ENCODE measurements around the gene HES4. TPM values are rescaled to one million over a fixed set of nuclear protein-coding genes. Genes with fewer than 3 reads are reported as not detected.

The HES4 gene, protein sequence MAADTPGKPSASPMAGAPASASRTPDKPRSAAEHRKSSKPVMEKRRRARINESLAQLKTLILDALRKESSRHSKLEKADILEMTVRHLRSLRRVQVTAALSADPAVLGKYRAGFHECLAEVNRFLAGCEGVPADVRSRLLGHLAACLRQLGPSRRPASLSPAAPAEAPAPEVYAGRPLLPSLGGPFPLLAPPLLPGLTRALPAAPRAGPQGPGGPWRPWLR
- total RNA-seq: 0.43 and 1.1 TPM in 2 replicates

GRCh38 chr1:999725-1000356 is at the start of gene HES4:
Gene HES4, minus strand, starts transcription at chr1:1000097. Its CDS starts 124 bp downstream, at chr1:999973.

DNA sequence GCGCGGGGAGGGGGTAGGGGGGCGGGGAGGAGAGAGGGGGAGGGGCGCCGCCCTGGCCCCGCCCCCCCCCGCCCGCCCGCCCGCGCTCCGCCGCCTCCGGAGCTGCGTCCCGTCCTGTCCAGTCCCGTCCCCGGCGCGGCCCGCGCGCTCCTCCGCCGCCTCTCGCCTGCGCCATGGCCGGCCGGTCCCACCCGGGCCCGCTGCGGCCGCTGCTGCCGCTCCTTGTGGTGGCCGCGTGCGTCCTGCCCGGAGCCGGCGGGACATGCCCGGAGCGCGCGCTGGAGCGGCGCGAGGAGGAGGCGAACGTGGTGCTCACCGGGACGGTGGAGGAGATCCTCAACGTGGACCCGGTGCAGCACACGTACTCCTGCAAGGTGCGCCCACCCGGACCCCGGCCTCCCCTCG is 20.1 kb upstream of the HES4 start, which contains the start of gene AGRN:
Gene AGRN, plus strand, starts transcription at position 121 of the 405 bp plus-strand sequence. Its CDS starts 53 bp downstream, at position 174.

DNA sequence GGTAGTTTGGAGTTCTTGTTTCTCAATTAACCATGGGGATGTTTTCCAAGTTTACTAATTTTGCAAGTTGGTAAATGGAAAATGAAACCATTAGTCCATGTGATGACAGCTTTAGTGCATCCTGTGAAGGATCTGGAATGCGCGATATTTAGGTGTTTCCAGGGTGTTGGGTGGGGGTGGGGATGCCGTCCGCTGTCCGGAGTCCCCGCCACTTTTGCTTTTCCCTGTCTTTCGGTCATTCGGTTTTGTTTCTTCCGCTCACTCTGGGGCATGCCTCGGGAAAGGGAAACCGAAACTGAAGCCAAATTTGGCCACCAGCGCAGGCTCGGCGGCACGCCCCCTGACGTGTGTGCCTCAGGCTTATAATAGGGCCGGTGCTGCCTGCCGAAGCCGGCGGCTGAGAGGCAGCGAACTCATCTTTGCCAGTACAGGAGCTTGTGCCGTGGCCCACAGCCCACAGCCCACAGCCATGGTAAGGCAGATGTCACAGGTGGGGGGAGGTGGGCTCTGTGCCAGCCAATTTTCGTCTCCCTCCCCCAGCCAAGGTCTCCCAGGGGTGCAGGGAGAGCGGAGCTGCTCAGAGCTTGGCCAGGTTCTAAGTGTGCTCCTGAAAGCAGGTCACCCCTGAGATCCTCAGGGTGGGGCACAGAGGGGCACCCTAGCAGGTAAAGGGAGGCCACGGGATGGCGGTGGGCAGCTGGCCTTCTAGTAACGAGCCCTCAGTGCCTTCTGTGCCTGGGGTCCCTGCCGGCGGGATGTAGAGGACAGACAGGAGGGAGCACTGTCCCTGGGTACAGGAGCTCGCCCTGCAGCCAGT is 13.4 kb upstream of the HES4 start, which contains the start of gene ISG15:
Gene ISG15, plus strand, starts transcription at position 393 of the 817 bp plus-strand sequence. Its CDS starts 77 bp downstream, at position 470.

GRCh38 chr1:981955-982558 is 17.8 kb downstream of the HES4 start, which contains the start of gene PERM1:
Gene PERM1, minus strand, starts transcription at chr1:982093. Its CDS starts 1,064 bp downstream, at chr1:981029.

GRCh38 chr1:966135-966703 is 33.7 kb downstream of the HES4 start, which contains the start of gene PLEKHN1:
Gene PLEKHN1, plus strand, starts transcription at chr1:966482. Its CDS starts 50 bp downstream, at chr1:966532.

DNA sequence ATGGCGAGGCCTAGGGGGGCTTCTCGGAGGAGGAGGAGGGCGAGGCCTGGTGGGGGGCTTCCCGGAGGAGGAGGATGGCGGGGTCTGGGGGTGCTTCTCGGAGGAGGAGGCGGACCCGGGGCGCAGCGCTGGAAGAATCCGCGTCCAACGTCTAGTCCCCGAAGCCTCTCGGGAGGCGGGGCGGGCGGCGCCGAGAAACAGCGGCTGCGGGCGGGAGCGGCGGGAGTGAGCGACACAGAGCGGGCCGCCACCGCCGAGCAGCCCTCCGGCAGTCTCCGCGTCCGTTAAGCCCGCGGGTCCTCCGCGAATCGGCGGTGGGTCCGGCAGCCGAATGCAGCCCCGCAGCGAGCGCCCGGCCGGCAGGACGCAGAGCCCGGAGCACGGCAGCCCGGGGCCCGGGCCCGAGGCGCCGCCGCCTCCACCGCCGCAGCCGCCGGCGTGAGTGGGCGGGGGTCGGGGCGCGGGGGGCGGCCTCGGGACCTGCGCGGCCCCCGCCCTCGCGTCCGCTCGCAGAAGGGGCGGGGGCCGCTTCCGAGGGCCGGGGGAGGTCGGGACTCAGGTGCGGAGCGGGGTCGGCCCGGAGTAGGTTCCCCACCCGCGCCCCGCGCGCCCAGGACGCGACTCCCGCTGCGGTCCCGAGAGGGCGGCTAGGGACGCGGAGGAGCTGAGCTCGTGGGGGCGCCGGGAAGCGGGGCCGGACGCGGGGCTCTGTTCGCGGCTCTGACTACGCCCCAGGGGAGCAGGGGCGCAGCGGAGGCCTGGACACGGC is 39.4 kb downstream of the HES4 start, which contains the start of gene KLHL17:
Gene KLHL17, plus strand, starts transcription at position 222 of the 769 bp plus-strand sequence. Its CDS starts 110 bp downstream, at position 332.

GRCh38 chr1:958823-959730 is 40.8 kb downstream of the HES4 start, which contains the start of gene NOC2L:
Gene NOC2L, minus strand, starts transcription at chr1:959256. Its CDS starts 16 bp downstream, at chr1:959240.

Other genes with a start within 250 kb of the HES4 start
- gene SAMD11, start 76.2 kb downstream of the HES4 start, total RNA-seq: 7.5 and 30.3 TPM in 2 replicates
- gene NOC2L, start 40.8 kb downstream of the HES4 start, total RNA-seq: 74.6 and 75.0 TPM in 2 replicates
- gene KLHL17, start 39.5 kb downstream of the HES4 start, total RNA-seq: 4.9 and 6.9 TPM in 2 replicates
- gene PLEKHN1, start 33.6 kb downstream of the HES4 start, total RNA-seq: 0.09 and 0.63 TPM in 2 replicates
- gene PERM1, start 18.0 kb downstream of the HES4 start, total RNA-seq: under 0.01 TPM in 1 of 2 replicates, not detected in the other
- 95.7 and 131 TPM in 2 replicates for gene ISG15, start 13.4 kb upstream of the HES4 start, total RNA-seq
- gene AGRN, start 20.0 kb upstream of the HES4 start, total RNA-seq: 22.7 and 38.8 TPM in 2 replicates
- under 0.01 TPM in 1 of 2 replicates, not detected in the other for gene RNF223, start 74.2 kb upstream of the HES4 start, total RNA-seq
- 2.1 and 3.2 TPM in 2 replicates for gene C1orf159, start 116.0 kb upstream of the HES4 start, total RNA-seq
- gene TTLL10, start 173.8 kb upstream of the HES4 start, total RNA-seq: not detected in 2 replicates
- 0.34 and 0.79 TPM in 2 replicates for gene TNFRSF18, start 206.5 kb upstream of the HES4 start, total RNA-seq
- under 0.01 TPM in 1 of 2 replicates, not detected in the other for gene TNFRSF4, start 214.1 kb upstream of the HES4 start, total RNA-seq
- 136 and 144 TPM in 2 replicates for gene SDF4, start 231.9 kb upstream of the HES4 start, total RNA-seq
- 10.1 and 14.0 TPM in 2 replicates for gene B3GALT6, start 232.1 kb upstream of the HES4 start, total RNA-seq
- 2.1 and 2.8 TPM in 2 replicates for gene C1QTNF12, start 246.6 kb upstream of the HES4 start, total RNA-seq